ENCODE data around the gene WDR70.

WDR70 gene

GRCh38 chr5:37771731-37772130, 392.6 kb downstream of the WDR70 start:
- no peak overlapping the region for H2AFZ ChIP-seq (ENCODE audit: low read depth)
- H3K4me2 ChIP-seq: no peak overlapping the region
- no peaks in the 10 kb centered on the region for H3K79me2 ChIP-seq (ENCODE audit: insufficient read depth, low read depth)
- TF ChIP-seq CTCF (conservative IDR thresholded peaks at IDR 0.05; ENCODE audit: low read depth, low read length): no peak
- H3K27ac ChIP-seq: no peak overlapping the region
- H4K20me1 ChIP-seq (ENCODE audit: insufficient read depth): no peaks in the 10 kb centered on the region
- H3K27me3 ChIP-seq (ENCODE audit: insufficient read depth, low read depth): no peaks in the 10 kb centered on the region
- no peak overlapping the region for H3K9ac ChIP-seq
- H3K4me3 ChIP-seq (IDR thresholded peaks at IDR 0.05; ENCODE audit: insufficient read depth, low read depth, low read length): no peak overlapping the region
- no peaks in the 10 kb centered on the region for H3K4me1 ChIP-seq (ENCODE audit: low read depth, poor library complexity, severe bottlenecking)
- H3K36me3 ChIP-seq (ENCODE audit: insufficient read depth): no peaks in the 10 kb centered on the region; the same call in 1 of the 2 replicates

- no peak for TF ChIP-seq CTCF (conservative IDR thresholded peaks at IDR 0.05; ENCODE audit: low read depth, low read length)
- no peak overlapping the region for H3K4me3 ChIP-seq (IDR thresholded peaks at IDR 0.05; ENCODE audit: insufficient read depth, low read depth, low read length)
- H3K4me2 ChIP-seq: no peak overlapping the region
- H3K27me3 ChIP-seq (ENCODE audit: insufficient read depth, low read depth): no peaks in the 10 kb centered on the region
- no peaks in the 10 kb centered on the region for H3K79me2 ChIP-seq (ENCODE audit: insufficient read depth, low read depth)
- no peaks in the 10 kb centered on the region for H4K20me1 ChIP-seq (ENCODE audit: insufficient read depth)
- no peak overlapping the region for H3K27ac ChIP-seq
- no peak overlapping the region for H2AFZ ChIP-seq (ENCODE audit: low read depth)
- no peak overlapping the region for H3K9ac ChIP-seq
- H3K4me1 ChIP-seq (ENCODE audit: low read depth, poor library complexity, severe bottlenecking): no peaks in the 10 kb centered on the region
- H3K36me3 ChIP-seq (ENCODE audit: insufficient read depth): no peaks in the 10 kb centered on the region; the same call in 1 of the 2 replicates
Measured at GRCh38 chr5:37772255-37772654, 393.1 kb downstream of the WDR70 start.

- Histone ChIP-seq H3K4me1 (ENCODE audit: low read depth, poor library complexity, severe bottlenecking) (no peaks in the 10 kb centered on the region), H3K79me2 (ENCODE audit: insufficient read depth, low read depth) (no peaks in the 10 kb centered on the region), H3K4me3 (IDR thresholded peaks at IDR 0.05; ENCODE audit: insufficient read depth, low read depth, low read length) (no peak overlapping the region), H3K36me3 (ENCODE audit: insufficient read depth) (no peaks in the 10 kb centered on the region; the same call in 1 of the 2 replicates), H3K9ac (no peak overlapping the region), H3K27ac (no peak overlapping the region), H3K4me2 (no peak overlapping the region), H3K27me3 (ENCODE audit: insufficient read depth, low read depth) (no peaks in the 10 kb centered on the region), H4K20me1 (ENCODE audit: insufficient read depth) (no peaks in the 10 kb centered on the region), H2AFZ (ENCODE audit: low read depth) (no peak overlapping the region)
- TF ChIP-seq CTCF (conservative IDR thresholded peaks at IDR 0.05; ENCODE audit: low read depth, low read length): no peak
Measured at GRCh38 chr5:37773809-37774208, 394.7 kb downstream of the WDR70 start.

- Histone ChIP-seq H4K20me1 (ENCODE audit: insufficient read depth) (no peaks in the 10 kb centered on the region), H3K27ac (no peak overlapping the region), H3K27me3 (ENCODE audit: insufficient read depth, low read depth) (no peaks in the 10 kb centered on the region), H2AFZ (ENCODE audit: low read depth) (no peak overlapping the region), H3K4me2 (no peak overlapping the region), H3K36me3 (ENCODE audit: insufficient read depth) (no peaks in the 10 kb centered on the region; the same call in 1 of the 2 replicates), H3K9ac (no peak overlapping the region), H3K4me3 (IDR thresholded peaks at IDR 0.05; ENCODE audit: insufficient read depth, low read depth, low read length) (no peak overlapping the region), H3K4me1 (ENCODE audit: low read depth, poor library complexity, severe bottlenecking) (no peaks in the 10 kb centered on the region), H3K79me2 (ENCODE audit: insufficient read depth, low read depth) (no peaks in the 10 kb centered on the region)
- TF ChIP-seq CTCF (conservative IDR thresholded peaks at IDR 0.05; ENCODE audit: low read depth, low read length): peak; percentile 81
Measured at GRCh38 chr5:37774912-37775483, 395.9 kb downstream of the WDR70 start.

Data from KMS-11 (cell line).